Esophagus muscularis mucosa (tissue), 4 donors: ENCODE data around the gene PPP6R2. TPM values are rescaled to one million over a fixed set of nuclear protein-coding genes. Genes with fewer than 3 reads are reported as not detected.
A peak's percentile ranks its signal among the peaks of the same experiment; 100 is the strongest.

Experiments
- DNase-seq: peaks from one replicate; pipeline ENCODE4 v3.0.0-alpha.2; 2017; ENCODE audit errors: extremely low spot score
- H3K27ac ChIP-seq, 4 donors: fragments of 200-600 bp; sonication (generic); replicated peaks in 1 of 4; 1 replicate in 3 of 4; 2 replicates in 1 of 4; pipeline ENCODE4 v1.5.1; 2016 to 2019; ENCODE audit warnings: mild to moderate bottlenecking in 1 of 4
- H3K27me3 ChIP-seq, 4 donors: fragments of 200-600 bp; sonication (generic); one replicate each; pipeline versions ENCODE4 v1.5.1 to v1.6.0; 2016 to 2019
- H3K36me3 ChIP-seq, 4 donors: fragments of 200-600 bp; sonication (generic); one replicate each; pipeline ENCODE4 v1.5.1; 2016 to 2019
- H3K4me1 ChIP-seq, 4 donors: fragments of 200-600 bp; sonication (generic); one replicate each; pipeline ENCODE4 v1.5.1; 2016 to 2019
- H3K4me3 ChIP-seq, 4 donors: fragments of 200-600 bp; sonication (generic); 1 replicate in 2 of 4; 2 replicates in 2 of 4; pipeline ENCODE4 v1.5.1; 2016 to 2019; ENCODE audit warnings: mild to moderate bottlenecking in 4 of 4, moderate library complexity in 1 of 4
- H3K9me3 ChIP-seq, 4 donors: fragments of 200-600 bp; sonication (generic); 1 replicate in 3 of 4; 2 replicates in 1 of 4; pipeline ENCODE4 v1.5.1; 2016 to 2019
- CTCF ChIP-seq, 3 experiments: fragments of 200-600 bp in 2 of 3; fragments of 450-650 bp in 1 of 3; sonication (generic) in 2 of 3; IDR thresholded peaks; one replicate each; pipeline ENCODE4 v1.5.1; 2017 to 2019; ENCODE audit warnings: antibody characterized with exemption in 3 of 3, mild to moderate bottlenecking in 2 of 3, moderate library complexity in 1 of 3
- EP300 ChIP-seq: sonication (generic); formaldehyde crosslinking; IDR thresholded peaks from one replicate; pipeline ENCODE4 v1.6.1; 2017; ENCODE audit warnings: antibody characterized with exemption
- POLR2A ChIP-seq: fragments of 450-650 bp; IDR thresholded peaks from one replicate; pipeline ENCODE4 v1.6.1; 2017; ENCODE audit warnings: antibody characterized with exemption, moderate library complexity, mild to moderate bottlenecking, low read depth
- POLR2AphosphoS5 ChIP-seq, 2 donors: sonication (generic); formaldehyde crosslinking; IDR thresholded peaks; one replicate each; pipeline ENCODE4 v1.6.1; 2017; ENCODE audit warnings: antibody characterized with exemption in 2 of 2
- WGBS: methylation state at CpG from one replicate; pipeline ENCODE4 v1.1.5; 2018; 5-methylcytosine and 5-hydroxymethylcytosine counted together
- intact Hi-C: fragments of 100-400 bp; cut with DNase I; formaldehyde crosslinking; loops from one replicate; pipeline ENCODE4 v1.15.1; 2023
- total RNA-seq, 4 donors: library from RNA; depleted of rRNA; stranded (reverse); fragments of >200 nt; gene quantifications; one replicate each; pipeline versions ENCODE4 v1.1.0 to v1.2.1, GENCODE V29; 2016

The PPP6R2 gene
- total RNA-seq = 10 to 100 TPM; 57.7 to 79.4 (median 65.3) TPM

GRCh38 chr22:50342651-50343540 is at the start of gene PPP6R2:
TSS of gene PPP6R2 (plus strand) at chr22:50343327. CDS start at chr22:50393909, 50,582 bp downstream.
- H3K36me3 ChIP-seq = no peaks in the 10 kb centered on the region
- intact Hi-C loops = loop anchor here (1.0 to 5.0 kb wide), 2 partner anchors 66 to 91 kb away; no protein-coding TSS in a partner anchor
- TF ChIP-seq CTCF (IDR thresholded peaks at IDR 0.05) (no peak), EP300 (no peak), POLR2A (no peak), POLR2AphosphoS5 (IDR thresholded peaks at IDR 0.05) (peak; percentile 13 to 35)
- DNase-seq = no peak
- no peaks in the 10 kb centered on the region for H3K9me3 ChIP-seq
- peaks cover 5 to 33% (median 31%) of the 10 kb centered on the region in 4 donors for H3K4me1 ChIP-seq
- peak within 1 kb of the TSS; percentile 83 to 90 (median 88) for H3K27ac ChIP-seq
- H3K4me3 ChIP-seq = peak within 1 kb of the TSS; percentile 91 to 98 (median 96)
- H3K27me3 ChIP-seq = no peaks in the 10 kb centered on the region
- 1% methylated on average over 43 of the region's 87 CpGs for WGBS

GRCh38 chr22:50293441-50294318 is 49.4 kb upstream of the PPP6R2 start:
- peaks cover 0 to 6% (median 0%) of the 10 kb centered on the region in 4 donors for H3K27me3 ChIP-seq
- peak overlapping the region; percentile 42 to 55 (median 45) for H3K4me3 ChIP-seq
- intact Hi-C loops = loop anchor here (5.0 kb wide), 1 partner anchor 34 kb away; the partner anchor contains the start of gene DENND6B
- WGBS = 67% methylated on average over 2 of the region's 42 CpGs
- TF ChIP-seq POLR2AphosphoS5 (IDR thresholded peaks at IDR 0.05) = peak; percentile 6 to 9
- TF ChIP-seq EP300 = no peak
- H3K9me3 ChIP-seq = no peaks in the 10 kb centered on the region
- peaks cover 15 to 33% (median 26%) of the 10 kb centered on the region in 4 donors for H3K36me3 ChIP-seq
- peaks cover 51 to 90% (median 78%) of the 10 kb centered on the region in 4 donors for H3K4me1 ChIP-seq
- no peak for DNase-seq
- peak overlapping the region; percentile 81 to 91 (median 86) for H3K27ac ChIP-seq

GRCh38 chr22:50294319-50294656 is 48.8 kb upstream of the PPP6R2 start:
- intact Hi-C loops = loop anchor here (5.0 kb wide), 1 partner anchor 33 kb away; the partner anchor contains the start of gene DENND6B
- Histone ChIP-seq H3K27ac (peak overlapping the region; percentile 81 to 91 (median 86)), H3K9me3 (no peaks in the 10 kb centered on the region), H3K27me3 (peaks cover 0 to 6% (median 0%) of the 10 kb centered on the region in 4 donors), H3K36me3 (peaks cover 9 to 27% (median 20%) of the 10 kb centered on the region in 4 donors), H3K4me1 (peaks cover 57 to 96% (median 84%) of the 10 kb centered on the region in 4 donors), H3K4me3 (peak overlapping the region in 3 of 4 donors; percentile 43 to 55 (median 47))
- 60% methylated on average over 2 of the region's 5 CpGs for WGBS
- DNase-seq = no peak
- TF ChIP-seq POLR2A (no peak), CTCF (IDR thresholded peaks at IDR 0.05) (no peak)

- H3K9me3 ChIP-seq = no peaks in the 10 kb centered on the region
- H3K27me3 ChIP-seq = peaks cover 0 to 6% (median 0%) of the 10 kb centered on the region in 4 donors
- peaks cover 0 to 4% (median 0%) of the 10 kb centered on the region in 4 donors for H3K36me3 ChIP-seq
- no peak for DNase-seq
- peaks cover 82 to 100% (median 100%) of the 10 kb centered on the region in 4 donors for H3K4me1 ChIP-seq
- 70% methylated on average over 21 of the region's 29 CpGs for WGBS
- no peak for TF ChIP-seq EP300
- H3K27ac ChIP-seq = peak overlapping the region; percentile 61 to 93 (median 62)
- H3K4me3 ChIP-seq = no peak overlapping the region
- intact Hi-C loops = no loop called here
Observed at GRCh38 chr22:50296658-50297490, 46.3 kb upstream of the PPP6R2 start.
